ENCODE measurements around the gene MGARP.

GRCh38 chr4:139219450-139220055, 60.5 kb downstream of the MGARP start:
- TF ChIP-seq CTCF (conservative IDR thresholded peaks at IDR 0.05; ENCODE audit: low read depth, low read length) = no peak
- no peak for TF ChIP-seq BHLHE40 (IDR thresholded peaks at IDR 0.05; ENCODE audit: low read depth, low read length)
- TF ChIP-seq POLR2A (IDR thresholded peaks at IDR 0.05; ENCODE audit: low read depth, low read length) = no peak
- no peak for TF ChIP-seq FOS (IDR thresholded peaks at IDR 0.05; ENCODE audit: low read depth, low read length)
- no peak for TF ChIP-seq MAFK (IDR thresholded peaks at IDR 0.05; ENCODE audit: low read depth, low read length)
- TF ChIP-seq MXI1 (IDR thresholded peaks at IDR 0.05; ENCODE audit: borderline replicate concordance, low read depth, low read length) = no peak
- no peak for TF ChIP-seq RFX5 (IDR thresholded peaks at IDR 0.05; ENCODE audit: low read depth, low read length)
- no peak for TF ChIP-seq SMC3 (IDR thresholded peaks at IDR 0.05; ENCODE audit: low read depth, low read length)

All from IMR-90 (cell line).